Pancreas (tissue), 10 donors: ENCODE data around the gene NEK5. TPM values are rescaled to one million over a fixed set of nuclear protein-coding genes. Genes with fewer than 3 reads are reported as not detected.
A peak's percentile ranks its signal among the peaks of the same experiment; 100 is the strongest.

Experiments
- ATAC-seq, 4 donors: fragments of 200-7000 bp; cut with Tn5 transposase; one replicate each; pipeline versions ENCODE4 v1.8.0 to v1.9.1; 2020; ENCODE audit warnings: mild to moderate bottlenecking in 4 of 4, moderate library complexity in 4 of 4
- DNase-seq, 6 donors: peaks; one replicate each; pipeline ENCODE4 v3.0.0-alpha.2; 2020
- FAIRE-seq: peaks from 2 replicates; lab custom pipeline; 2012; peaks lifted over from hg19 to GRCh38; lab: Jason Lieb, UNC
- H3K27ac ChIP-seq, 4 donors: fragments of 200-600 bp; sonication (generic); 1 replicate in 3 of 4; 2 replicates in 1 of 4; pipeline versions ENCODE4 v1.5.0 to v1.8.0; 2020
- H3K27me3 ChIP-seq, 4 donors: fragments of 200-600 bp; one replicate each; pipeline ENCODE4 v1.8.0; 2021
- H3K36me3 ChIP-seq, 3 donors: fragments of 200-600 bp; sonication (generic) in 1 of 3; one replicate each; pipeline versions ENCODE4 v1.5.0 to v1.8.0; 2020 to 2021
- H3K4me1 ChIP-seq, 3 donors: fragments of 200-600 bp; one replicate each; pipeline ENCODE4 v1.8.0; 2021
- H3K4me3 ChIP-seq, 4 donors: fragments of 200-600 bp; sonication (generic) in 2 of 4; one replicate each; pipeline versions ENCODE4 v1.5.0 to v1.8.0; 2020 to 2021
- H3K9me3 ChIP-seq, 4 donors: fragments of 200-600 bp; one replicate each; pipeline ENCODE4 v1.8.0; 2021
- CTCF ChIP-seq, 4 donors: fragments of 200-600 bp; sonication (generic) in 3 of 4; IDR thresholded peaks; one replicate each; pipeline versions ENCODE4 v1.5.0 to v1.8.0; 2021; ENCODE audit warnings: antibody characterized with exemption in 4 of 4
- WGBS, 2 donors: extraction: QIAGEN DNeasy Blood & Tissue Kit; methylation state at CpG; one replicate each; pipeline ENCODE4 v1.1.7; 2013; 5-methylcytosine and 5-hydroxymethylcytosine counted together
- intact Hi-C, 3 donors: fragments of 100-400 bp; cut with DNase I; formaldehyde crosslinking; loops; one replicate each; pipeline versions ENCODE4 v1.11.1 to v1.14.2; 2022
- polyA plus RNA-seq, 2 donors: library from polyadenylated mRNA; stranded (reverse); fragments of 200-250 nt; gene quantifications; one replicate each; pipeline ENCODE4 v1.2.3, GENCODE V29; 2013
- total RNA-seq, 6 donors: library from RNA; stranded (reverse); fragmentation: NEBNext Ultra II Directional in 4 of 6; extraction: Animal tissue kit (Norgen Biotek cat#: 25700) in 4 of 6; gene quantifications; one replicate each; pipeline versions ENCODE4 v1.2.1 to v1.2.4, GENCODE V29; 2021 to 2023
- donor health status: healthy with polysubstance abuse.
- donor health status: DM: no; HTN: no; CAD: no; lungs with moderate emphysema.
- donor health status: DM: no; HTN: no; CAD: no.
- donor health status: control.
- donor health status: control.
- donor health status: Bipolar disorder and iron deficiency.
- donor health status: DM: yes; HTN: yes; CAD: no.
- donor health status: DM: no; HTN: no; CAD: no.
- donor health status: DM: no; HTN: no; CAD: no.
- donor health status: DM: yes; HTN: yes; CAD: no.

Gene NEK5
- total and polyA plus RNA-seq, 8 donors = 0.09 to 0.50 (median 0.19) TPM

DNA sequence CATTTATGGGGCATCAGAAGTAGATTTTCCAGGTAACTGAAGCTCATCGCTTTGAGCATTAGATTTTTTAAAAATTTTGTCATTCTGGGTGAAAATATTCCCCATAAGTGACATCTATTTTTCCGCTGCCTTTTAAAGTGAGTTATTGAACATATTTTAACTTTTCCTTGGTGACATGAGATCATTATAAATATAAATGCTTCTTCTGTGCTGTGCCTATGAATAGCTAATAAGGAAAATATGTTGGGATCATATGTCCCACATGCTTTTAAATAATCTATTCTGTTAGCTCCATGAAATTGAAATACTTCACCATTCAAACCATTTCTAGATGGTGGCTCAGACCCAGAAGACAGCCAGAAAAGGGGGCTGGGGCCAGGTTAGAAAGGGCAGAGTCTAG is 131.7 kb downstream of the NEK5 start:
- Histone ChIP-seq H3K9me3 (no peaks in the 10 kb centered on the region), H3K27ac (no peak overlapping the region), H3K27me3 (no peaks in the 10 kb centered on the region), H3K4me3 (no peak overlapping the region), H3K4me1 (peaks cover 18 to 34% (median 23%) of the 10 kb centered on the region in 3 donors), H3K36me3 (no peaks in the 10 kb centered on the region)
- FAIRE-seq = no peak
- no peak for DNase-seq
- TF ChIP-seq CTCF (IDR thresholded peaks at IDR 0.05) = no peak
- no peak for ATAC-seq
- intact Hi-C loops = no loop called here
- WGBS, 2 donors = 96% methylated on average over 2 of the region's 2 CpGs

DNA sequence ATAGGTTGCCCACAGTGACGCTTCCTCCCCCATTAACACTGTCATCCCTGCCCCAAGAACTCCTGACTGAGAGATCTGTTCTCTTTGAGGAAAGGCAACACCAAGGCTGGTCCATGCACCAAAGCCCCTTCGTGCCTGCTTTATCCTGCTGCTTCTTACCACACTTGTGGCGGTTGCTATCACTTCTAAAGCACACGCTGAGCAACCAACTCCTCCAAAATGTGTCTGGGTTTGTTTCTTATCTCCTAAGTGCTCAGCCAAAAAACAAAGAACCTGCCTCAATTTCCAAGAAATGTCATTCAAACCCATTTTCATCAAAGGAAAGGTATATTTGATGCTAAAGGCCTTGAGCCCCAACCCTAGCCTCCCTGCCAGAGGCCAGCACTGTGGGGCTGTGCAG is 132.2 kb downstream of the NEK5 start:
- intact Hi-C loops = no loop called here
- Histone ChIP-seq H3K9me3 (no peaks in the 10 kb centered on the region), H3K27ac (peak overlapping the region in 3 of 4 donors; percentile 61 to 83 (median 78)), H3K4me1 (peaks cover 18 to 34% (median 23%) of the 10 kb centered on the region in 3 donors), H3K27me3 (no peaks in the 10 kb centered on the region), H3K36me3 (no peaks in the 10 kb centered on the region), H3K4me3 (no peak overlapping the region)
- ATAC-seq (no peak), DNase-seq (no peak), FAIRE-seq (no peak)
- WGBS, 2 donors = 57 to 60% methylated on average over 4 of the region's 4 CpGs
- TF ChIP-seq CTCF (IDR thresholded peaks at IDR 0.05) = no peak

GRCh38 chr13:51995677-51996551 is 133.0 kb downstream of the NEK5 start:
- Histone ChIP-seq H3K9me3 (no peaks in the 10 kb centered on the region), H3K4me3 (peak overlapping the region in 1 of 4 donors; percentile 8), H3K27ac (peak overlapping the region; percentile 46 to 83 (median 70)), H3K27me3 (no peaks in the 10 kb centered on the region), H3K4me1 (peaks cover 18 to 34% (median 23%) of the 10 kb centered on the region in 3 donors), H3K36me3 (no peaks in the 10 kb centered on the region)
- TF ChIP-seq CTCF (IDR thresholded peaks at IDR 0.05) = no peak
- intact Hi-C loops = no loop called here
- ATAC-seq = peak; percentile 82 to 88 (median 84)
- WGBS, 2 donors = 13 to 17% methylated on average over 9 of the region's 9 CpGs
- FAIRE-seq = no peak
- peak; percentile 68 to 89 (median 84) for DNase-seq

DNA sequence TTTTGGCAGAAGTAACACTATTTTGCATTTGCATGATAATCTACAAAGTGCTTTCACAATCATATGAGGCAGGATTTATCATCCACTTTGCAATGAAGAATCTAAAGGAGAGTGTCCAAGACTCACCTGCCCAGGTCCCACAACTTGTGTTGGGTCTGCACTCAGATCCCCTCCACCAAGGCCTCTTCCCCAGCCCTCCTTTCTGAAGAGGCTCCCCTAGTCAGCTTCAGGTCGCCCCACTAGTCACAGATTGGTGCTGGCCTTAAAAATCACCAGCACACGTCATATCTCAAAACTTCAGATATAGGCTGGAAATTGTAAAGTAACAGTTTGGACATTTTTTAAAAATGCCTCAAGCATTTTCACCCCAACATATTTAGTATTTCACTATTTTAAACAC is 135.2 kb downstream of the NEK5 start:
- no peak for DNase-seq
- FAIRE-seq = no peak
- Histone ChIP-seq H3K36me3 (no peaks in the 10 kb centered on the region), H3K4me1 (peaks cover 13 to 30% (median 16%) of the 10 kb centered on the region in 3 donors), H3K9me3 (no peaks in the 10 kb centered on the region), H3K27ac (peak overlapping the region in 2 of 4 donors; percentile 78 to 83), H3K27me3 (no peaks in the 10 kb centered on the region), H3K4me3 (peak overlapping the region in 2 of 4 donors; percentile 11 to 13)
- 35 to 50% methylated on average over 2 of the region's 2 CpGs for WGBS, 2 donors
- ATAC-seq = no peak
- TF ChIP-seq CTCF (IDR thresholded peaks at IDR 0.05) = no peak
- intact Hi-C loops = no loop called here
